ENCODE results near the gene SUGCT.
"Not testable (repeated sequence)": the region's sequence is repeated elsewhere in the genome, so short reads cannot be mapped to it uniquely, and the experiment has no call there.

Gene SUGCT

DNA sequence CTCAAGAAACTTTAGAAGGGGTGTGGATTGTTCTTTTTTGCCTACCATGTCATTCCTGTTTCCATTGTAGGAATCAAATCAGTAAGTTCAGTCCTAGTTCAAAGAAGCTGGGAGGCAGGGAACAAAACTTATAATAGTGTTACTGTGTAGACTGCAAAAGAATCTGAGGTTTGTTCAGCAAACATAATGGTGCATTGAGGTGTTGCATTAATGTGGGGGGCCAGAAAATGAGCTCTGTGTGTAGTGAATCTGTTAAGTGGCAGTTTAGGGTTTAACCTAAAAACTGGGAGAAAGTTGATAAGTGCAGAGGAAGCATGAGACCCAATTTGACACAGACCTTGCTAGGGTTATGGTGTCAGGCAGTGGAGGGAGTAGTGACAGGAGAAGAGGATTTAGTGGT, 197.7 kb downstream of the SUGCT start:
- DNase-seq = no peak

DNA sequence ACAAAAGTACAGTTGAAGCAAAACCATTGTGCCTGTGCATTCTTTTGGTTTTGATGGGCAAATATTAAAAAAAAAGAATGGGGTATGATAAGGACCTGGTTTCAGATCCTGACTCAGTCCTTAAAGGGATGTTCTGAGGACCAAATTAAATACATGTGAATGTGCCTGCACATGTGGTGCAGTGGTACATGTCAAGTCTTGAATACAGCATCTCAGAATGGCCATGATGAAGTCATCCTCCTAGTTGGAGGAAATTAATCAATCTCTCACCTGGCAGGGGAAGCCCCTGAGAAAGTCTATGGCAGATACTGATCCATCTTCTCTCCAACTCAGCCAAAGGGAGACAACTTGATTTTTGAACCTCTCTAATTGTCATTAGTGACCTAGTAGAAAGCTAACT, 207.0 kb downstream of the SUGCT start:
- DNase-seq = no peak

DNA sequence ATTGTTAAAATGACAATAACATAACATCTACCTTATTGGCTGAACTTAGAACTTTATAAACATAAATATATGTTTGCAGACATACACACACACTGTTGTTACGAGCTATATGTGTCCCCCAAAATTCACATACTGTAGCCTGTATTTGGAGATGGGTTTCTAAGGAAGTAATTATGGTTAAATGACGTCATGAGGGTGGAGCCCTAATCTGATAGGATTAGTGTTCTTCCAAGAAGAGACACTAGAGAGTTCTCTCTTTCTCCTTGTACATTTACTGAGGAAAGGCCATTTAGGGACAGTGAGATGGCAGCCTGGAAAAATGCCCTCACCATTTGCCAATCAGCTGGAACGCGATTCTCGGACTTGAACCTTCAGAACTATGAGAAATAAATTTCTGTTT, 211.7 kb downstream of the SUGCT start:
- DNase-seq = no peak

DNA sequence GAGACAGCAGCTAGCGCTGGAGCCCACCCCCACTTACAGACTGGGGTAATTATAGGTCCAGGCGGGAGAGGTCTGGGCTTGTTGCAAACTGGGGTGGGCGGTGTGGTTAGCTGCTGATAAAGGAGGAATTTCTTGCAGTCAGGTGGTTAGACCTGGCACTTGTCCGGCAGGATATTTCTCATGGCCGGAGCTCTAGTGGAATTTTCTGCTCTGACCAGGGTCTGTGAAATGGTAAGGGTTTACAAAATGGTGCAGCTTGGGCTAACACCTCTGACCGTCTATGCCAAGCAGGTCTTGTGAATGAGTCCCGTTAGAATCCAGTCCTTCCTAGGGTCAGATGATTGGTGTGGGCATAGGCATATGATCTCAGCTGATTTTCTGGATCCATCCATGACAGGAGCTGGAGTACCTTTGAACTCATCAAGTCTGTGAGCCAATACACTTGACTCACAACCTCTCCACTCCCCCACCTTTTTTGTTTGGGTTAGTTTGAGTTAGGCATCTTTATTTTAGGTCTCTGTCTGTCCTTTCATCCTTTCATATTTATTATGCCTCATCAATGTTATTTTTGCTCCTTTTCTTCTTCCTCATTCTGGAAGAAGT, 213.4 kb downstream of the SUGCT start:
- no peak for DNase-seq

GRCh38 chr7:40350100-40350499, 215.3 kb downstream of the SUGCT start:
- DNase-seq = no peak

GRCh38 chr7:40354711-40355110, 219.9 kb downstream of the SUGCT start:
- no peak for DNase-seq

- DNase-seq = no peak
Observed at GRCh38 chr7:40356312-40356711, 221.5 kb downstream of the SUGCT start.

- no peak for DNase-seq
Observed at GRCh38 chr7:40356871-40357709, 222.3 kb downstream of the SUGCT start.

DNA sequence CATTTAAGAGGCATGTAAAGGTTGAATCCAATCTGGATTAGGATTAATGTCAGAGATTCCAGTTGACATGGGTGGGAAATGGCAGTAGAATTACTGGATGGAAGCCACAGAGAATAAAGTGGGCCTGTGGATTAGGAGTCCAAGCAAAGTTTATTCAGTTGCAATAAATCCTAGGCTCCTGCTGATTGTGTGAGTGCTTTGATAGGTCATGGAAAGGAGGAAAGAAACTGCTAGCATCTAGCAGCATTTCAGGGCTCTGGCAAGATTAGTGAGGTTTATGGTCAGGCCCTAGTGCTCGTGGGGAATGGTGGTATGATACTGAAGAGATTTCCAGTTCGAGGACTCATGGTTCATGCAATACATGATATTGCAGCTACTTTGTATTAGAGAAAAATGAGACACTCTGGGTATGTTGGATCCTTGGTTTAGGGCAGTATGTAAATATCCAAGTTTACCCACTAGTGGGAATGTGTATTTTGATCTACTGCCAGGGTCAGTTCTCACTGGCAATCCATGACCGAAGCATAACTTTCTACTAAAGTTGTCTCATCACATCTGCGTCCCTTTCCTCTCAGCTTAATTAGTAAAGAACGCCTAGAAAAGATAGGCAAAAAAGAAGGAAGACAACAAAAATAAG, 235.0 kb downstream of the SUGCT start:
- DNase-seq = no peak

- DNase-seq = no peak
Observed at GRCh38 chr7:40371806-40372440, 237.1 kb downstream of the SUGCT start.

- DNase-seq = no peak
Observed at GRCh38 chr7:40374575-40374974, 239.8 kb downstream of the SUGCT start.

- DNase-seq = no peak
Observed at GRCh38 chr7:40380111-40380510, 245.3 kb downstream of the SUGCT start.

DNA sequence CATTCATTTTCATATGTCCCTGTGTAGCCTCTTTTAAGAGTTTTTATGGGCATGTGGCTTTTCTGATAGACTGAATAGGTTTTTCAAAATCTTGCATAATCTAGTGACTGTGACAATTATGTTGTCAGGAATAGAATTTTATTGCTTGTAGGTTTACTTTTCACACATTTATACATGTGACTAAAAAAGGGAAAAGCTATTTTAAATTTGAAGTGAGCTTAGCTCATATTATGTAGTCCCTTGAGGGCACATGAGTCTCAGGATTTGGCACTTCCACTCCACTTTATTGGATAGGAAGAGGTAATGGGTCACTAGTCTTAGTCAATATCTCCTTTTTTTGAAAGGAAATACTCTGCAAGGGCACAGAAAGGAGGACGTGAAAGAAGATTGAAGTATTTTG, 247.3 kb downstream of the SUGCT start:
- no peak for DNase-seq

- DNase-seq = no peak
Observed at GRCh38 chr7:40393660-40394059, 258.9 kb downstream of the SUGCT start.

DNA sequence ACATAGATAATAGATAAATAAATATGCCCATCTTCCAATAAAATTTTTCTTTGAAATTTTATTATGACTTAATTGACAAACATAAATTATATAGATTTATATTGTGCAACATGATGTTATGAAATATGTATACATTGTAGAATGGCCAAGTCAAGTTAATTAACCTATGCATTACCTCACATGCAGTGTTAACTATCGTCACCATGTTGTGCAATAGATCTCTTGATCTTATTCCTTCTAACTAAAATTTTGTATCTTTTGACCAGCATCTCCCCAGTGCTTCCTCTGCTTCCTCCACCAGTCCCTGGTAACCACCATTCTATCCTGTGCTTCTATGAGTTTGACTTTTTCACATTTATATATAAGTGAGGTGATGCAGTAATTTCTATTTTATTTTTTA, 259.6 kb downstream of the SUGCT start:
- no peak for DNase-seq

- no peak for DNase-seq
Observed at GRCh38 chr7:40400525-40400924, 265.7 kb downstream of the SUGCT start.

GRCh38 chr7:40401406-40401805, 266.6 kb downstream of the SUGCT start:
- no peak for DNase-seq

- DNase-seq = no peak
Observed at GRCh38 chr7:40402661-40403060, 267.9 kb downstream of the SUGCT start.

DNA sequence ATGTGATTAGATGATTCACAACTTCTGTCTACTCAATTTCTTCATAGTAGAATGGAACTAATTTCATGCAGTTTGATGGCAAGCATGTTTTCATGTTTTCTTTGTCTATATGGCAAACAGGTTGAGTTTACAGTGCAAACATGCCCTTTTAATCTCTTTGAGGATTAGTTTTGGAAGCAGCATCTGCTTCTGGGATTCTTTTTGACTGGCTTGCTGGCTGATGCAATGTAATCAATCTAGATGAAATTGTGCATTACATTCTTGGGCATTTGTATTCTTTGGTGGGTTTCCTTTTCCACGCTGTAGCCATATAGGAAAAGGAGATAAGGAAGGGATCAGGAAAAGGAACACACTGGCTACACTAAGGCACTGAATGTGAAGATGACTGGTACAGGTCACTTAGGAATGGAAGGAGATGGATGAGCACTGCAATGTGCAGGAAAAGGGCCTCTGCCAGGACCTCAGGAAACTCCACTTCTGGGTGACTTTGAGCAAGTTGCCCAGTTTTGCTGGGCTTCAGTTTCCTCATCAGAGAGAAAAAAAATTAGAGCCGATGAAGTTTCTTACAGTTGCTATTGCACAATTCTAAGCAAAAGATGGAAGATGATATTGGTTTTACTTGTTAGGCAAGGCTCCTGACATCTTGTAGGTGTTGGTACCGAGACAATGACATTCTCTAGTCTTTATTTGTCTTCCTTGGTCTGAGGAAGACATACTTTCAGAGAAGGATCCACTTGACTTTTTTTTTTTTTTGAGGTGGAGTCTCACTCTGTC, 269.1 kb downstream of the SUGCT start:
- DNase-seq = no peak

DNA sequence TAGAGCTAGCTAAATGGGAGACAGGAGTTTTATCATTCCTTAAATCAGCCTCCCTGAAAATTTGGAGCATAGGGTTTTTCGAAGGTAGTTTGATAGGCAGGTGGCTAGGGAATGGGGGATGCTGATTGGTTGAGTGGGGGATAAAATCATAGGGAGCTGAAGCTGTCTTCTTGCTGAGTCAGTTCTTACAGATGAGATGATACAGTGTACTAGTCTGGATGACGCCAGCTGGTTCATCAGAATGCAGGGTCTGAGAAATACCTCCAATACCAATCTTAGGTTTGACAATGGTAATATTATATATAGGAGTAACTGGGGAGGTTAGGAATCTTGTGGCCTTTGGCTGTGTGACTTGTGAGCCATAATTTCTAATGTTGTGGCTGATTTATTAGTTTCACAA, 271.2 kb downstream of the SUGCT start:
- DNase-seq = no peak

GRCh38 chr7:40412323-40412722, 277.5 kb downstream of the SUGCT start:
- DNase-seq = no peak

GRCh38 chr7:40414704-40415103, 279.9 kb downstream of the SUGCT start:
- not testable (repeated sequence) for DNase-seq

DNA sequence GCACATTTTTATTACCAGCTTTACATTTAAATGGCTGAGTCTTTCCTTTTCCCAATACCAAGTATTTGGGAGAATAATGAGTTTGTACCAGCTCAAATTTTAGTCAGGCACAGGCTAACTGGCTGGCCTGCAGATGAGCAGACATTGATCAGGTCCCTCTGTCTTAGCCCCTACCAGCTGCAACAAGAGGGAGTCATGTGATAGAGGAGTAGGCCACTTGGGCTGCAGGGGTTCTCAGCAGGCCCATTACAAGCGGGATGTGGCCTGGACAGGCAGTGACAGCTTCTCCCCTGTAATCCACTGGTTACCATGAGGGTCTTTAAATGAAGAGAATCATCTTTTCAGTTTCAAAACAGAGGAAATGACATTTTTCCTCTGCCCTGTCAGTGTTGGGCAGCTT, 283.6 kb downstream of the SUGCT start:
- no peak for DNase-seq

All from NCI-H1048 (cell line).